HEK293 (cell line): ENCODE results near the gene PITPNB.

Experiments
- ZBTB21 ChIP-seq: fragments of 450-650 bp; formaldehyde crosslinking; IDR thresholded peaks from 2 replicates; pipeline ENCODE4 v1.5.1; 2017; ENCODE audit warnings: missing biosample characterization, missing genetic modification characterization
- TF ChIP-seq, protein P1 (sequence below): fragments of 450-650 bp; formaldehyde crosslinking; IDR thresholded peaks from 2 replicates; pipeline ENCODE4 v1.5.1; 2016; ENCODE audit warnings: missing biosample characterization, missing genetic modification characterization

DNA sequence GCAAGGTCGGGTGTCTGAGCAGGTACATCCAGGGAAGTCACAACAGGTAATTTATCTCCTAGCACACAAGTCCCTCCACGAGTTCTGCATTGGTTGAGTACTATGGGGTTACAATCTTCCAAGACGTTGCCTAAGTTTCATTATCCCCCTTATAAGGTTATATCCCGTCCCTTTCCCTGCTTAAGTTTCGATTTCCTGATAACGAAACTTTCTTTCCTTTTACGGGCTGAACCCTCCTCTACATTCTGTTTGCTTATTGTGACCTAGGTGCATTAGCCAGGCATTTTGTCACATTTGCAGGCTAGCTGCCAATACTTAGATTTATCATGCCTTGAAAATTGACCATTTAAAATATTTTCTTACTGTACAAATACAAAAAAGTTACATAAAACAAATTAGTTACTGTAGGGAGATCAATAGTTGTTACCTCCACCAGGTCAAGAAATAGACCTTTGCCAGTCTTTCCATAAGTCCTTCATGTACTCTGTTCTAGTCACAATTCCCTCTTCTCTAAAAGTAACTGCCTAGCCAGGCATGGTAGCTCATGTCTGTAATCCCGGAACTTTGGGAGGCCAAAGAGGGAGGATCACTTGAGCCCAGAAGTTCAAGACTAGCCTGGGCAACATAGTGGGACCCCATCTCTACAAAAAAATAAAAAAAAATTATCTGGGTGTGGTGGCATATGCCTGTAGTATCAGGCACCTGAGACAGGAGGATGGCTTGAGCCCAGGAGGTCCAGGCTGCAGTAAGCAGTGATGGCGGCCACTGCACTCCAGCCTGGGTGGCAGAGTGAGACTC lies 14.3 kb upstream of the PITPNB start:
- TF ChIP-seq, protein P1, sequence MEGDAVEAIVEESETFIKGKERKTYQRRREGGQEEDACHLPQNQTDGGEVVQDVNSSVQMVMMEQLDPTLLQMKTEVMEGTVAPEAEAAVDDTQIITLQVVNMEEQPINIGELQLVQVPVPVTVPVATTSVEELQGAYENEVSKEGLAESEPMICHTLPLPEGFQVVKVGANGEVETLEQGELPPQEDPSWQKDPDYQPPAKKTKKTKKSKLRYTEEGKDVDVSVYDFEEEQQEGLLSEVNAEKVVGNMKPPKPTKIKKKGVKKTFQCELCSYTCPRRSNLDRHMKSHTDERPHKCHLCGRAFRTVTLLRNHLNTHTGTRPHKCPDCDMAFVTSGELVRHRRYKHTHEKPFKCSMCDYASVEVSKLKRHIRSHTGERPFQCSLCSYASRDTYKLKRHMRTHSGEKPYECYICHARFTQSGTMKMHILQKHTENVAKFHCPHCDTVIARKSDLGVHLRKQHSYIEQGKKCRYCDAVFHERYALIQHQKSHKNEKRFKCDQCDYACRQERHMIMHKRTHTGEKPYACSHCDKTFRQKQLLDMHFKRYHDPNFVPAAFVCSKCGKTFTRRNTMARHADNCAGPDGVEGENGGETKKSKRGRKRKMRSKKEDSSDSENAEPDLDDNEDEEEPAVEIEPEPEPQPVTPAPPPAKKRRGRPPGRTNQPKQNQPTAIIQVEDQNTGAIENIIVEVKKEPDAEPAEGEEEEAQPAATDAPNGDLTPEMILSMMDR (tag by site-specific recombination) = no peak
- TF ChIP-seq ZBTB21 (tag by site-specific recombination) = no peak
